ENCODE data around the gene SIGLEC9. TPM values are rescaled to one million over a fixed set of nuclear protein-coding genes. Genes with fewer than 3 reads are reported as not detected.

Gene SIGLEC9
- total and polyA plus RNA-seq, 2 of the 8 experiments (the other 6 are each of a cell fraction or from before 2014, with no cell fraction given): not detected

- Histone ChIP-seq H3K27ac (ENCODE audit: low read depth, low read length) (no peak overlapping the region), H2BK5ac (ENCODE audit: low read depth, low read length) (no peak overlapping the region), H2AK5ac (ENCODE audit: low read depth, low read length) (no peak overlapping the region), H2AFZ (ENCODE audit: low read length) (no peak overlapping the region), H3K18ac (ENCODE audit: extremely low read depth, low read length) (no peak overlapping the region), H2BK20ac (ENCODE audit: low read length) (no peak overlapping the region), H4K91ac (replicated peaks; ENCODE audit: insufficient read length, low read length) (no peak overlapping the region), H3K4me3 (ENCODE audit: extremely low read depth in 1 of 4, insufficient read depth in 2 of 4, low read depth in 3 of 4, low read length in 4 of 4) (no peak overlapping the region), H2BK120ac (replicated peaks; ENCODE audit: low read depth, low read length) (no peak overlapping the region), H3K4ac (replicated peaks; ENCODE audit: insufficient read length, low read depth, low read length) (no peak overlapping the region), H4K8ac (ENCODE audit: extremely low read depth, insufficient read depth, low read length) (no peak overlapping the region), H3K79me2 (ENCODE audit: control insufficient read depth in 1 of 2, insufficient read depth in 2 of 2, low read length in 2 of 2) (no peaks in the 10 kb centered on the region), H3K9me3 (ENCODE audit: insufficient read depth in 2 of 2, low read depth in 1 of 2, low read length in 1 of 2) (peaks cover 7 to 13% of the 10 kb centered on the region in 2 experiments; a peak in 3 of 4 replicates), H3K4me1 (replicated peaks in 1 of 4; ENCODE audit: control insufficient read depth in 3 of 4, insufficient read depth in 4 of 4, low read length in 3 of 4) (no peaks in the 10 kb centered on the region), H3K56ac (replicated peaks; ENCODE audit: insufficient read length, low read depth, low read length) (no peak overlapping the region), H3K14ac (ENCODE audit: insufficient read length) (no peak overlapping the region), H2BK15ac (ENCODE audit: low read length) (no peak overlapping the region), H4K20me1 (replicated peaks in 1 of 2; ENCODE audit: control insufficient read depth in 1 of 2, insufficient read depth in 2 of 2, low read length in 2 of 2) (no peaks in the 10 kb centered on the region), H3K23me2 (ENCODE audit: low read depth, low read length) (no peaks in the 10 kb centered on the region), H4K5ac (ENCODE audit: insufficient read length, low read depth, low read length) (no peak overlapping the region), H3K4me2 (ENCODE audit: insufficient read depth in 1 of 2, low read depth in 2 of 2, low read length in 2 of 2) (no peak overlapping the region), H3K79me1 (ENCODE audit: low read depth, low read length) (no peaks in the 10 kb centered on the region), H3K36me3 (ENCODE audit: control insufficient read depth in 2 of 4, insufficient read depth in 4 of 4, low read length in 3 of 4) (no peaks in the 10 kb centered on the region), H3K9ac (replicated peaks in 1 of 4; ENCODE audit: extremely low read depth in 1 of 4, low read depth in 3 of 4, low read length in 3 of 4) (no peak overlapping the region), H3K23ac (ENCODE audit: insufficient read length) (no peak overlapping the region), H2BK12ac (ENCODE audit: low read depth, low read length) (no peak overlapping the region), H3K27me3 (replicated peaks in 1 of 4; ENCODE audit: control insufficient read depth in 3 of 4, extremely low read depth in 1 of 4, insufficient read depth in 3 of 4, low read length in 3 of 4) (peaks cover 0 to 1% (median 0%) of the 10 kb centered on the region in 4 experiments; a peak in 3 of 7 replicates)
- no peak for FAIRE-seq
- no peak for DNase-seq (ENCODE audit: low read depth in 1 of 2, low spot score in 2 of 2)
- ChIA-PET POLR2A (ENCODE audit: partially characterized antibody) (no interaction called here), CTCF (ENCODE audit: partially characterized antibody) (interaction anchor here (0.6 to 4.5 kb wide), 16 partner anchors 11 to 299 kb away, joined by 3 to 34 read pairs (median 3); partner anchors contain the start of gene SIGLECL1)
- WGBS, 2 experiments (ENCODE audit: extremely low coverage in 1 of 2, insufficient coverage in 1 of 2, insufficient read length in 1 of 2, insufficient replicate concordance in 2 of 2, low coverage in 1 of 2, low lambda C conversion rate in 2 of 2, missing lambda C conversion rate in 1 of 2): 84% methylated on average over 13 of the region's 13 CpGs; no CpG with 5 or more reads in 1 of the 2 experiments
- TF ChIP-seq TAF7 (optimal IDR thresholded peaks at IDR 0.05; ENCODE audit: borderline replicate concordance, low read depth, low read length) (no peak), SP4 (IDR thresholded peaks at IDR 0.05; ENCODE audit: low read length) (no peak), KDM5A (IDR thresholded peaks at IDR 0.05; ENCODE audit: low read length) (no peak), JUND (IDR thresholded peaks at IDR 0.05; ENCODE audit: low read length) (no peak), RAD21 (IDR thresholded peaks at IDR 0.05 in 1 of 2, conservative IDR thresholded peaks at IDR 0.05 in 1 of 2; ENCODE audit: low read depth in 2 of 2, low read length in 2 of 2) (no peak), KDM4A (IDR thresholded peaks at IDR 0.05; ENCODE audit: low read depth, low read length, severe bottlenecking) (no peak), NANOG (IDR thresholded peaks at IDR 0.05; ENCODE audit: insufficient read depth, low read depth, low read length, poor library complexity, severe bottlenecking) (no peak), TCF12 (IDR thresholded peaks at IDR 0.05; ENCODE audit: low read depth, low read length) (no peak), KDM1A (IDR thresholded peaks at IDR 0.05; ENCODE audit: borderline replicate concordance, low read length) (no peak), SUZ12 (IDR thresholded peaks at IDR 0.05; ENCODE audit: low read length) (no peak), CEBPB (IDR thresholded peaks at IDR 0.05; ENCODE audit: low read depth, low read length) (no peak)
These were observed 44.0 kb downstream of the SIGLEC9 start for GRCh38 chr19:51168564-51169282.

Data from H1 (cell line).